Measurements from ENCODE around the gene VENTX. TPM values are rescaled to one million over a fixed set of nuclear protein-coding genes. Genes with fewer than 3 reads are reported as not detected.

The VENTX gene
- total RNA-seq, 1 experiment from 2014 or later: not detected

GRCh38 chr10:133268532-133268931 lies 30.9 kb downstream of the VENTX start:
- Histone ChIP-seq H3K36me3 (ENCODE audit: control insufficient read depth, insufficient read depth, low read length) (no peaks in the 10 kb centered on the region), H3K4me3 (ENCODE audit: low read depth in 2 of 2, low read length in 2 of 2) (no peak overlapping the region), H3K27ac (ENCODE audit: low read length) (no peak overlapping the region), H3K4me1 (ENCODE audit: control insufficient read depth, insufficient read depth, low read length) (no peaks in the 10 kb centered on the region), H3K27me3 (ENCODE audit: control insufficient read depth, insufficient read depth, low read length) (no peaks in the 10 kb centered on the region), H3K9me3 (ENCODE audit: control insufficient read depth, insufficient read depth, low read depth, low read length) (no peaks in the 10 kb centered on the region)
- ChIA-PET CTCF (no interaction called here), POLR2A (no interaction called here)
- DNase-seq (ENCODE audit: low read depth, low spot score) (no peak), ATAC-seq (no peak)
- intact Hi-C loops (cut with micrococcal nuclease; ENCODE audit: unreplicated experiment) (no loop called here), in situ Hi-C loops (cut with HindIII; ENCODE audit: low pct_unique_long_range_greater_than_20kb, low sequenced_read_pairs) (no loop called here)
- BruUV-seq (replicated peaks): no TSS peak
- no peak for TF ChIP-seq SIN3A (IDR thresholded peaks at IDR 0.05; ENCODE audit: borderline replicate concordance, insufficient read depth, low read depth, low read length)
- no peak for TF ChIP-seq REST (IDR thresholded peaks at IDR 0.05; ENCODE audit: insufficient read depth in 1 of 2, low read depth in 2 of 2, low read length in 1 of 2)
- TF ChIP-seq POLR2AphosphoS5 (IDR thresholded peaks at IDR 0.05; ENCODE audit: low read depth, low read length): no peak
- no peak for TF ChIP-seq TCF7L2 (IDR thresholded peaks at IDR 0.05; ENCODE audit: low read depth, low read length)
- no peak for TF ChIP-seq CTCF (IDR thresholded peaks at IDR 0.05)

GRCh38 chr10:133269367-133269766 lies 31.7 kb downstream of the VENTX start:
- TF ChIP-seq SIN3A (IDR thresholded peaks at IDR 0.05; ENCODE audit: borderline replicate concordance, insufficient read depth, low read depth, low read length) (no peak), CTCF (IDR thresholded peaks at IDR 0.05) (no peak), TCF7L2 (IDR thresholded peaks at IDR 0.05; ENCODE audit: low read depth, low read length) (no peak), POLR2AphosphoS5 (IDR thresholded peaks at IDR 0.05; ENCODE audit: low read depth, low read length) (no peak), REST (IDR thresholded peaks at IDR 0.05; ENCODE audit: insufficient read depth in 1 of 2, low read depth in 2 of 2, low read length in 1 of 2) (no peak)
- CTCF ChIA-PET: no interaction called here
- no peak overlapping the region for H3K4me3 ChIP-seq (ENCODE audit: low read depth in 2 of 2, low read length in 2 of 2)

More at GRCh38 chr10:133269367-133269766, 31.7 kb downstream of the VENTX start:
- Histone ChIP-seq H3K27me3 (ENCODE audit: control insufficient read depth, insufficient read depth, low read length) (no peaks in the 10 kb centered on the region), H3K9me3 (ENCODE audit: control insufficient read depth, insufficient read depth, low read depth, low read length) (no peaks in the 10 kb centered on the region), H3K36me3 (ENCODE audit: control insufficient read depth, insufficient read depth, low read length) (no peaks in the 10 kb centered on the region), H3K4me1 (ENCODE audit: control insufficient read depth, insufficient read depth, low read length) (no peaks in the 10 kb centered on the region), H3K27ac (ENCODE audit: low read length) (no peak overlapping the region)
- ATAC-seq (no peak), DNase-seq (ENCODE audit: low read depth, low spot score) (no peak)
- in situ Hi-C loops (cut with HindIII; ENCODE audit: low pct_unique_long_range_greater_than_20kb, low sequenced_read_pairs): no loop called here
- intact Hi-C loops (cut with micrococcal nuclease; ENCODE audit: unreplicated experiment): no loop called here
- BruUV-seq (replicated peaks): no TSS peak
- POLR2A ChIA-PET: no interaction called here

All from Panc1 (cell line).